CD14-positive monocyte (primary cell): ENCODE results near the gene EPB41L4B. TPM values are rescaled to one million over a fixed set of nuclear protein-coding genes. Genes with fewer than 3 reads are reported as not detected.

Source experiments
- DNase-seq, 3 donors: peaks; one replicate each; pipeline ENCODE4 v3.0.0-alpha.2; 2011 to 2022
- H2AFZ ChIP-seq: 2 replicates; pipeline ENCODE4 v1.6.0; 2012; ENCODE audit warnings: mild to moderate bottlenecking, low read depth, low read length, inconsistent platforms; ENCODE audit not compliant: insufficient read depth, poor library complexity, severe bottlenecking
- H3K27ac ChIP-seq, 2 donors: 1 replicate in 1 of 2; 2 replicates in 1 of 2; pipeline ENCODE4 v1.5.1; 2012 to 2013; ENCODE audit warnings: low read length in 2 of 2, control low read depth in 1 of 2, inconsistent platforms in 1 of 2, low read depth in 1 of 2, mild to moderate bottlenecking in 1 of 2
- H3K27me3 ChIP-seq, 2 donors: one replicate each; pipeline versions ENCODE4 v1.6.0 to v1.6.1; 2011 to 2013; ENCODE audit warnings: low read length in 2 of 2; ENCODE audit not compliant: control insufficient read depth in 2 of 2, insufficient read depth in 2 of 2
- H3K36me3 ChIP-seq, 2 donors: replicated peaks in 1 of 2; 1 replicate in 1 of 2; 2 replicates in 1 of 2; pipeline versions ENCODE4 v1.5.1 to v1.6.1; 2012 to 2013; ENCODE audit warnings: low read length in 2 of 2, control low read depth in 1 of 2, inconsistent platforms in 1 of 2, mild to moderate bottlenecking in 1 of 2; ENCODE audit not compliant: insufficient read depth in 2 of 2, control insufficient read depth in 1 of 2
- H3K4me1 ChIP-seq, 2 donors: 1 replicate in 1 of 2; 2 replicates in 1 of 2; pipeline versions ENCODE4 v1.5.1 to v1.6.1; 2012 to 2013; ENCODE audit warnings: low read length in 2 of 2, control low read depth in 1 of 2, inconsistent platforms in 1 of 2, mild to moderate bottlenecking in 1 of 2, moderate library complexity in 1 of 2; ENCODE audit not compliant: insufficient read depth in 2 of 2, control insufficient read depth in 1 of 2
- H3K4me2 ChIP-seq: replicated peaks from 2 replicates; pipeline ENCODE3; 2012; ENCODE audit warnings: low read length, moderate library complexity, mild to moderate bottlenecking; ENCODE audit not compliant: poor library complexity, severe bottlenecking; ENCODE audit errors: extremely low read depth
- H3K4me3 ChIP-seq, 3 experiments: fragments of 200-600 bp in 1 of 3; sonication (generic) in 1 of 3; replicated peaks in 1 of 3; 1 replicate in 2 of 3; 2 replicates in 1 of 3; pipeline ENCODE4 v1.5.1; 2011 to 2013; ENCODE audit warnings: low read length in 3 of 3, mild to moderate bottlenecking in 3 of 3, control low read depth in 2 of 3, low read depth in 2 of 3, inconsistent platforms in 1 of 3, moderate library complexity in 1 of 3
- H3K79me2 ChIP-seq: 2 replicates; pipeline ENCODE4 v1.6.0; 2012; ENCODE audit warnings: mild to moderate bottlenecking, control low read depth, inconsistent platforms, low read length, moderate library complexity; ENCODE audit not compliant: insufficient read depth
- H3K9ac ChIP-seq: 2 replicates; pipeline ENCODE4 v1.6.0; 2017; ENCODE audit warnings: low read length, mild to moderate bottlenecking; ENCODE audit not compliant: insufficient read depth, poor library complexity, severe bottlenecking
- H3K9me3 ChIP-seq, 2 donors: replicated peaks in 1 of 2; 1 replicate in 1 of 2; 2 replicates in 1 of 2; pipeline versions ENCODE4 v1.5.1 to v1.6.1; 2012 to 2013; ENCODE audit warnings: low read length in 2 of 2, control low read depth in 1 of 2; ENCODE audit not compliant: control insufficient read depth in 1 of 2, insufficient read depth in 1 of 2
- H4K20me1 ChIP-seq: 2 replicates; pipeline ENCODE4 v1.6.0; 2012; ENCODE audit warnings: mild to moderate bottlenecking, low read length, control low read depth, moderate library complexity; ENCODE audit not compliant: insufficient read depth
- H3K27ac Mint-ChIP-seq, 7 donors: one replicate each; pipeline ENCODE4 v1.8.0; 2020; ENCODE audit warnings: mild to moderate bottlenecking in 7 of 7, mixed read lengths in 7 of 7, moderate library complexity in 6 of 7, inconsistent platforms in 2 of 7
- H3K27me3 Mint-ChIP-seq, 3 donors: one replicate each; pipeline ENCODE4 v1.8.0; 2021 to 2022; ENCODE audit warnings: low read depth in 3 of 3, mild to moderate bottlenecking in 3 of 3, mixed read lengths in 3 of 3, moderate library complexity in 3 of 3, inconsistent platforms in 1 of 3
- H3K36me3 Mint-ChIP-seq, 2 donors: one replicate each; pipeline ENCODE4 v1.8.0; 2020; ENCODE audit warnings: mixed read lengths in 2 of 2, inconsistent platforms in 1 of 2, mild to moderate bottlenecking in 1 of 2
- H3K4me1 Mint-ChIP-seq: one replicate; pipeline ENCODE4 v1.8.0; 2020; ENCODE audit warnings: mild to moderate bottlenecking, mixed read lengths
- H3K4me3 Mint-ChIP-seq, 2 donors: one replicate each; pipeline ENCODE4 v1.8.0; 2020; ENCODE audit warnings: mild to moderate bottlenecking in 2 of 2, mixed read lengths in 2 of 2, moderate library complexity in 1 of 2
- H3K9me3 Mint-ChIP-seq, 7 donors: one replicate each; pipeline ENCODE4 v1.8.0; 2020 to 2022; ENCODE audit warnings: mixed read lengths in 7 of 7, mild to moderate bottlenecking in 6 of 7, moderate library complexity in 6 of 7, inconsistent platforms in 2 of 7
- CTCF ChIP-seq: fragments of 200-600 bp; IDR thresholded peaks from one replicate; pipeline ENCODE4 v1.8.0; 2022; ENCODE audit warnings: antibody characterized with exemption, mild to moderate bottlenecking
- WGBS: methylation state at CpG from one replicate; pipeline ENCODE4 v1.1.5; 2013; ENCODE audit warnings: missing lambda C conversion rate; ENCODE audit not compliant: insufficient coverage; 5-methylcytosine and 5-hydroxymethylcytosine counted together
- intact Hi-C, 2 donors: fragments of 100-400 bp; cut with micrococcal nuclease; formaldehyde crosslinking; loops; one replicate each; pipeline versions ENCODE4 v1.15.0 to v1.15.1; 2023
- polyA plus RNA-seq, 3 donors: library from polyadenylated mRNA; depleted of rRNA in 1 of 3; unstranded in 2 of 3; stranded (reverse) in 1 of 3; fragments of 300-500 nt in 2 of 3; fragments of >200 nt in 1 of 3; fragmentation: Illumina TruSeq in 2 of 3; gene quantifications; 1 replicate in 2 of 3; 2 replicates in 1 of 3; pipeline ENCODE4 v1.2.3, GENCODE V29; 2012 to 2021

EPB41L4B gene
- polyA plus RNA-seq, 3 donors = not detected

- H3K36me3 Mint-ChIP-seq = no peaks in the 10 kb centered on the region
- intact Hi-C loops = no loop called here
- no peaks in the 10 kb centered on the region for H3K27me3 ChIP-seq
- H3K4me3 ChIP-seq = no peak overlapping the region
- no peaks in the 10 kb centered on the region for H3K9me3 ChIP-seq
- TF ChIP-seq CTCF = no peak
- no peak overlapping the region for H3K27ac Mint-ChIP-seq
- no peak overlapping the region for H3K4me2 ChIP-seq
- H3K36me3 ChIP-seq = no peaks in the 10 kb centered on the region
- H3K4me1 Mint-ChIP-seq = no peaks in the 10 kb centered on the region
- H4K20me1 ChIP-seq = no peaks in the 10 kb centered on the region
- no peaks in the 10 kb centered on the region for H3K4me1 ChIP-seq
- 95% methylated on average over 4 of the region's 5 CpGs for WGBS
- H3K79me2 ChIP-seq = no peaks in the 10 kb centered on the region
- H3K27me3 Mint-ChIP-seq = peaks cover 2 to 18% (median 7%) of the 10 kb centered on the region in 3 donors
- no peak for DNase-seq
- H3K27ac ChIP-seq = no peak overlapping the region
- no peak overlapping the region for H3K9ac ChIP-seq
- H2AFZ ChIP-seq = no peak overlapping the region
- H3K4me3 Mint-ChIP-seq = no peak overlapping the region
- H3K9me3 Mint-ChIP-seq = peaks cover 0 to 4% (median 0%) of the 10 kb centered on the region in 7 donors
These were observed 30.2 kb upstream of the EPB41L4B start for GRCh38 chr9:109351032-109351431.

DNA sequence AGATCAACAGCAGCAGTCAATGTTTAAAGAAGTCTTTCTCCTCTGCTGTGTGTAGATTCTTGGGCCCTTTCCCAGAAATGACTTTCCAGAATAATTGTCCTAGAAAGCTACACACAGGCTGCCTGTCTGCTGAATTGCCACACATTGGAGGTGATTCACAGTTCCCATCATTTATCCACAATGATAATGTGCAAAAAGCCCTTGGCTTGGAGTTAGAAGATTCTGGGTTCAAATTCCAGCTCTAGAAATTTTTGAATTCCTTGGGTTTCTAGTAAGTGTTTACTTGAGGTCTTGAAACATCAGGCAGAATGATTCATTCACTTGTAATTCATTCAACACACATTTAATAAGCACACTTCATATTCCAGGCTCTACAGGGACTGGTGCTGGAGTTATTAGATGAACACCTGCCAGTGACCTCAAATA is 28.6 kb upstream of the EPB41L4B start:
- intact Hi-C loops = no loop called here
- Histone ChIP-seq H4K20me1 (no peaks in the 10 kb centered on the region), H3K27me3 (no peaks in the 10 kb centered on the region), H3K9ac (no peak overlapping the region), H3K4me3 (no peak overlapping the region), H3K4me1 (no peaks in the 10 kb centered on the region), H3K36me3 (no peaks in the 10 kb centered on the region), H3K9me3 (no peaks in the 10 kb centered on the region), H3K79me2 (no peaks in the 10 kb centered on the region), H2AFZ (no peak overlapping the region), H3K27ac (no peak overlapping the region), H3K4me2 (no peak overlapping the region)
- Mint-ChIP-seq H3K27me3 (peaks cover 5 to 17% (median 7%) of the 10 kb centered on the region in 3 donors), H3K36me3 (no peaks in the 10 kb centered on the region), H3K4me3 (no peak overlapping the region), H3K4me1 (no peaks in the 10 kb centered on the region), H3K27ac (no peak overlapping the region), H3K9me3 (no peaks in the 10 kb centered on the region)
- DNase-seq = no peak
- no peak for TF ChIP-seq CTCF
